Gastrocnemius medialis (tissue), 4 donors: ENCODE results near the gene NSD2.

Experiments used
- CTCF ChIP-seq, 5 experiments: fragments of 450-650 bp in 3 of 5; fragments of 200-600 bp in 2 of 5; sonication (generic) in 2 of 5; IDR thresholded peaks in 4 of 5; conservative IDR thresholded peaks in 1 of 5; 1 replicate in 4 of 5; 2 replicates in 1 of 5; pipeline ENCODE4 v1.5.1; 2016 to 2019; ENCODE audit warnings: antibody characterized with exemption in 5 of 5, mild to moderate bottlenecking in 3 of 5, moderate library complexity in 3 of 5
- POLR2A ChIP-seq, 2 donors: fragments of 450-650 bp; IDR thresholded peaks; one replicate each; pipeline ENCODE4 v1.6.1; 2017; ENCODE audit warnings: antibody characterized with exemption in 2 of 2, mild to moderate bottlenecking in 2 of 2, moderate library complexity in 2 of 2

- TF ChIP-seq CTCF (IDR thresholded peaks at IDR 0.05 in 4 of 5, conservative IDR thresholded peaks at IDR 0.05 in 1 of 5) (no peak), POLR2A (IDR thresholded peaks at IDR 0.05) (no peak)
These were observed 14.1 kb upstream of the NSD2 start for GRCh38 chr4:1856943-1857699.
